HCT116 (cell line): ENCODE measurements around the gene RIMBP3C.
"Not testable (repeated sequence)": the region's sequence is repeated elsewhere in the genome, so short reads cannot be mapped to it uniquely, and the experiment has no call there.

Source experiments
- CEBPB ChIP-seq: IDR thresholded peaks from 2 replicates; pipeline ENCODE4 v1.6.1; 2012; ENCODE audit warnings: low read depth
- CTCF ChIP-seq, 3 experiments: fragments of 200-600 bp in 1 of 3; sonication (generic) in 1 of 3; IDR thresholded peaks in 2 of 3; conservative IDR thresholded peaks in 1 of 3; 2 replicates each; pipeline ENCODE4 v1.5.1; 2012 to 2017; ENCODE audit warnings: low read depth in 2 of 3, low read length in 2 of 3, antibody characterized with exemption in 1 of 3, borderline replicate concordance in 1 of 3, control low read depth in 1 of 3, mild to moderate bottlenecking in 1 of 3, mixed read lengths in 1 of 3, mixed run types in 1 of 3, moderate library complexity in 1 of 3; ENCODE audit not compliant: insufficient read depth in 1 of 3
- EGR1 ChIP-seq: IDR thresholded peaks from 2 replicates; pipeline ENCODE4 v1.6.1; 2012; ENCODE audit warnings: low read depth
- EZH2 ChIP-seq: fragments of 200-600 bp; sonication (generic); IDR thresholded peaks from 2 replicates; pipeline ENCODE4 v1.6.1; 2017; ENCODE audit warnings: antibody characterized with exemption, mixed run types
- EZH2phosphoT487 ChIP-seq: fragments of 200-600 bp; IDR thresholded peaks from 2 replicates; pipeline ENCODE4 v1.6.1; 2018; ENCODE audit warnings: antibody characterized with exemption, borderline replicate concordance
- JUND ChIP-seq: IDR thresholded peaks from 2 replicates; pipeline ENCODE4 v1.6.1; 2012
- POLR2A ChIP-seq: IDR thresholded peaks from 2 replicates; pipeline ENCODE4 v1.7.0; 2011; ENCODE audit warnings: borderline replicate concordance; ENCODE audit not compliant: insufficient read depth, insufficient read length; ENCODE audit errors: extremely low read depth
- POLR2AphosphoS5 ChIP-seq: IDR thresholded peaks from 2 replicates; pipeline ENCODE4 v1.6.1; 2011; ENCODE audit warnings: mild to moderate bottlenecking, low read depth, low read length, moderate library complexity
- REST ChIP-seq: IDR thresholded peaks from 2 replicates; pipeline ENCODE4 v1.6.1; 2012; ENCODE audit warnings: low read depth
- YY1 ChIP-seq: IDR thresholded peaks from 2 replicates; pipeline ENCODE4 v1.6.1; 2011; ENCODE audit warnings: low read length, low read depth, moderate library complexity, mild to moderate bottlenecking; ENCODE audit not compliant: insufficient replicate concordance; ENCODE audit errors: extremely low read depth
- ZFX ChIP-seq: fragments of 450-650 bp; IDR thresholded peaks from 2 replicates; pipeline ENCODE4 v1.6.1; 2017
- TF ChIP-seq, protein P1 (sequence below): IDR thresholded peaks from 2 replicates; pipeline ENCODE4 v1.6.1; 2011; ENCODE audit warnings: mild to moderate bottlenecking, low read length, moderate library complexity; ENCODE audit not compliant: insufficient replicate concordance; ENCODE audit errors: extremely low read depth

- TF ChIP-seq REST; EZH2; CTCF (IDR thresholded peaks at IDR 0.05 in 2 of 3, conservative IDR thresholded peaks at IDR 0.05 in 1 of 3; ENCODE audit: borderline replicate concordance in 1 of 3, insufficient read depth in 1 of 3, low read depth in 2 of 3, low read length in 2 of 3); EGR1; POLR2A; YY1; POLR2AphosphoS5; ZFX; EZH2phosphoT487; CEBPB; JUND: not testable (repeated sequence)
- TF ChIP-seq, protein P1, sequence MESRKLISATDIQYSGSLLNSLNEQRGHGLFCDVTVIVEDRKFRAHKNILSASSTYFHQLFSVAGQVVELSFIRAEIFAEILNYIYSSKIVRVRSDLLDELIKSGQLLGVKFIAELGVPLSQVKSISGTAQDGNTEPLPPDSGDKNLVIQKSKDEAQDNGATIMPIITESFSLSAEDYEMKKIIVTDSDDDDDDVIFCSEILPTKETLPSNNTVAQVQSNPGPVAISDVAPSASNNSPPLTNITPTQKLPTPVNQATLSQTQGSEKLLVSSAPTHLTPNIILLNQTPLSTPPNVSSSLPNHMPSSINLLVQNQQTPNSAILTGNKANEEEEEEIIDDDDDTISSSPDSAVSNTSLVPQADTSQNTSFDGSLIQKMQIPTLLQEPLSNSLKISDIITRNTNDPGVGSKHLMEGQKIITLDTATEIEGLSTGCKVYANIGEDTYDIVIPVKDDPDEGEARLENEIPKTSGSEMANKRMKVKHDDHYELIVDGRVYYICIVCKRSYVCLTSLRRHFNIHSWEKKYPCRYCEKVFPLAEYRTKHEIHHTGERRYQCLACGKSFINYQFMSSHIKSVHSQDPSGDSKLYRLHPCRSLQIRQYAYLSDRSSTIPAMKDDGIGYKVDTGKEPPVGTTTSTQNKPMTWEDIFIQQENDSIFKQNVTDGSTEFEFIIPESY, result not testable (repeated sequence)
Measured at GRCh38 chr22:21516522-21516921, 34.7 kb downstream of the RIMBP3C start.
